GM12878 (cell line): ENCODE results near the gene LRRN2.

Source experiments
- ETV6 ChIP-seq, 2 experiments: fragments of 450-650 bp in 1 of 2; IDR thresholded peaks in 1 of 2; conservative IDR thresholded peaks in 1 of 2; 2 replicates each; pipeline ENCODE4 v1.6.1; 2014; ENCODE audit warnings: antibody characterized with exemption in 1 of 2, borderline replicate concordance in 1 of 2, low read depth in 1 of 2, mild to moderate bottlenecking in 1 of 2, moderate library complexity in 1 of 2
- TF ChIP-seq, protein P1 (sequence below): IDR thresholded peaks from 2 replicates; pipeline ENCODE4 v1.6.1; 2011; ENCODE audit warnings: low read depth, mild to moderate bottlenecking, low read length, moderate library complexity, borderline replicate concordance; ENCODE audit errors: extremely low read depth
- TF ChIP-seq, protein P2 (sequence below), 3 experiments: IDR thresholded peaks in 2 of 3; conservative IDR thresholded peaks in 1 of 3; 2 replicates each; pipeline ENCODE4 v1.5.1; 2011; ENCODE audit warnings: low read depth in 3 of 3, low read length in 3 of 3, mild to moderate bottlenecking in 3 of 3, control low read depth in 2 of 3, moderate library complexity in 2 of 3, inconsistent platforms in 1 of 3, mixed read lengths in 1 of 3; ENCODE audit not compliant: control insufficient read depth in 2 of 3, insufficient read depth in 1 of 3; ENCODE audit errors: extremely low read depth in 1 of 3

DNA sequence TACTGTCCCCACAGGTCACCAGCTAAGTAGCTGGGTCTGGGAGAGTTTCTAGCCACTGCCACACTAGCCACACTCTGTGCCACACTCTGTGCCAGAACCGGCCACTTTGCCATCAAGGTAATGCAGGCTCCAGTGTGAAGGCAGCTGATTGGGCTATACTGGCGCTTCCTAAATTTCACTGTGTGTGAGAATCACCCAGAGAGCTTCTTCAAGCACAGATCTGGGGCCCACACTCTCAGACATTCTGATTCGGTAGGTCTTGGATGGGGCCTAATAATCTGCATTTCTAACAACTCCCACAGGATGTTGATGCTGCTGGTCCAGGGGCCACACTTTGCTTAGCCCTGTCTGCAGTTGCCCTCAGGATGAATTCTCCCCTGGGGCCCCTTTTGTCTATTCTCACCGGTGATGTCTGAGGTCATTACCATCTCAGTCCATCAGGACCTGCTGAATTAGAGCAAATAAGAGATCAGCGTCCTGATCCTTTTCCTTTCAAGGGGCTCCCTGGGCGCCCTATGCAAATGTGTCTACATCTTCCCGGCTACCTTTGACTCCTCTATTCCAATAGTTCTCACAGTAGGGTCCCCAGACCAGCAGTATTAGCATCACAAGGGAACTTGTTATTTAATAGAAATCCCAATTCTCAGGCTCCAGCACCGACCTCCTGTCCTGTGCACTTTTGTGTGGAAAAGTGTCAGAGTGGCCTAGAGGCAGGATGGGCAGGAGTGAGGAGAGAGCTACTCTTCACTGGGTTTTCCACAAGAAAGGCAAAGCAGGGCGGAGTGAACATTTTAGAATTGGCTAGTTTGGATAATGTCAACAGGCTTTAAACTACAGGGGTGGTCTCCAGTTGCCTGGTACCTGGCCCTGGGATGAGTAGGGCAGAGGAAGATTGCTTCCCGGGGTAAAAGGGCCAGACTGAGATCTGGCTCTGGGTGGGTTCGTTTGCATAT is 24.7 kb upstream of the LRRN2 start:
- TF ChIP-seq, protein P1, sequence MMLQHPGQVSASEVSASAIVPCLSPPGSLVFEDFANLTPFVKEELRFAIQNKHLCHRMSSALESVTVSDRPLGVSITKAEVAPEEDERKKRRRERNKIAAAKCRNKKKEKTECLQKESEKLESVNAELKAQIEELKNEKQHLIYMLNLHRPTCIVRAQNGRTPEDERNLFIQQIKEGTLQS = no peak
- no peak for TF ChIP-seq ETV6 (conservative IDR thresholded peaks at IDR 0.05 in 1 of 2, IDR thresholded peaks at IDR 0.05 in 1 of 2; ENCODE audit: borderline replicate concordance in 1 of 2, low read depth in 1 of 2)
- TF ChIP-seq, protein P2, sequence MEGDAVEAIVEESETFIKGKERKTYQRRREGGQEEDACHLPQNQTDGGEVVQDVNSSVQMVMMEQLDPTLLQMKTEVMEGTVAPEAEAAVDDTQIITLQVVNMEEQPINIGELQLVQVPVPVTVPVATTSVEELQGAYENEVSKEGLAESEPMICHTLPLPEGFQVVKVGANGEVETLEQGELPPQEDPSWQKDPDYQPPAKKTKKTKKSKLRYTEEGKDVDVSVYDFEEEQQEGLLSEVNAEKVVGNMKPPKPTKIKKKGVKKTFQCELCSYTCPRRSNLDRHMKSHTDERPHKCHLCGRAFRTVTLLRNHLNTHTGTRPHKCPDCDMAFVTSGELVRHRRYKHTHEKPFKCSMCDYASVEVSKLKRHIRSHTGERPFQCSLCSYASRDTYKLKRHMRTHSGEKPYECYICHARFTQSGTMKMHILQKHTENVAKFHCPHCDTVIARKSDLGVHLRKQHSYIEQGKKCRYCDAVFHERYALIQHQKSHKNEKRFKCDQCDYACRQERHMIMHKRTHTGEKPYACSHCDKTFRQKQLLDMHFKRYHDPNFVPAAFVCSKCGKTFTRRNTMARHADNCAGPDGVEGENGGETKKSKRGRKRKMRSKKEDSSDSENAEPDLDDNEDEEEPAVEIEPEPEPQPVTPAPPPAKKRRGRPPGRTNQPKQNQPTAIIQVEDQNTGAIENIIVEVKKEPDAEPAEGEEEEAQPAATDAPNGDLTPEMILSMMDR (IDR thresholded peaks at IDR 0.05 in 2 of 3, conservative IDR thresholded peaks at IDR 0.05 in 1 of 3; ENCODE audit: control insufficient read depth in 2 of 3, extremely low read depth in 1 of 3, insufficient read depth in 1 of 3, low read depth in 3 of 3, low read length in 3 of 3) = no peak
